Natural killer cell (primary cell): ENCODE results near the gene B3GALT6. TPM values are rescaled to one million over a fixed set of nuclear protein-coding genes. Genes with fewer than 3 reads are reported as not detected.
A peak's percentile ranks its signal among the peaks of the same experiment; 100 is the strongest.

Experiments used
- ATAC-seq, 3 donors: fragments of 150-1000 bp in 2 of 3; fragments of 200-7000 bp in 1 of 3; cut with Tn5 transposase; 1 replicate in 1 of 3; 2 replicates in 2 of 3; pipeline ENCODE4 v1.10.0; 2021; ENCODE audit warnings: mild to moderate bottlenecking in 2 of 3, moderate library complexity in 2 of 3
- DNase-seq, 2 donors: peaks; one replicate each; pipeline versions ENCODE4 v3.0.0 to v3.0.0-alpha.2; 2013 to 2021; ENCODE audit warnings: mixed read lengths in 1 of 2
- H3K27ac ChIP-seq: one replicate; pipeline ENCODE4 v1.5.1; 2013; ENCODE audit warnings: mild to moderate bottlenecking, low read length
- H3K27me3 ChIP-seq: one replicate; pipeline ENCODE4 v1.6.1; 2013; ENCODE audit warnings: low read length; ENCODE audit not compliant: control insufficient read depth, insufficient read depth
- H3K36me3 ChIP-seq: one replicate; pipeline ENCODE4 v1.6.1; 2013; ENCODE audit warnings: low read length; ENCODE audit not compliant: control insufficient read depth, insufficient read depth
- H3K4me1 ChIP-seq: one replicate; pipeline ENCODE4 v1.6.1; 2013; ENCODE audit warnings: low read length; ENCODE audit not compliant: control insufficient read depth, insufficient read depth
- H3K4me3 ChIP-seq: one replicate; pipeline ENCODE4 v1.5.1; 2013; ENCODE audit warnings: low read length
- H3K9me3 ChIP-seq: one replicate; pipeline ENCODE4 v1.6.1; 2013; ENCODE audit warnings: low read length; ENCODE audit not compliant: control insufficient read depth, insufficient read depth
- H3K27ac Mint-ChIP-seq, 2 donors: one replicate each; pipeline ENCODE4 v1.8.0; 2022; ENCODE audit warnings: mild to moderate bottlenecking in 2 of 2, mixed read lengths in 2 of 2, moderate library complexity in 1 of 2
- H3K27me3 Mint-ChIP-seq, 2 donors: one replicate each; pipeline ENCODE4 v1.8.0; 2022; ENCODE audit warnings: low read depth in 2 of 2, mixed read lengths in 2 of 2
- H3K36me3 Mint-ChIP-seq: one replicate; pipeline ENCODE4 v1.8.0; 2022; ENCODE audit warnings: mixed read lengths
- H3K4me1 Mint-ChIP-seq, 2 donors: one replicate each; pipeline ENCODE4 v1.8.0; 2022; ENCODE audit warnings: mixed read lengths in 2 of 2
- H3K4me3 Mint-ChIP-seq: one replicate; pipeline ENCODE4 v1.8.0; 2022; ENCODE audit warnings: mild to moderate bottlenecking, moderate library complexity, mixed read lengths
- H3K9me3 Mint-ChIP-seq, 2 donors: one replicate each; pipeline ENCODE4 v1.8.0; 2022; ENCODE audit warnings: mixed read lengths in 2 of 2
- WGBS: methylation state at CpG from one replicate; pipeline ENCODE4 v1.1.7; 2013; ENCODE audit warnings: missing lambda C conversion rate; ENCODE audit not compliant: insufficient coverage; 5-methylcytosine and 5-hydroxymethylcytosine counted together
- intact Hi-C: fragments of 100-400 bp; cut with micrococcal nuclease; formaldehyde crosslinking; loops from one replicate; pipeline ENCODE4 v1.14.2; 2022
- total RNA-seq, 4 donors: library from RNA; stranded (reverse); fragments of 120-200 nt in 1 of 4; gene quantifications; one replicate each; pipeline versions ENCODE4 v1.2.3 to v1.2.4, GENCODE V29; 2013 to 2022
- TF ChIP-seq, protein P1 (sequence below): fragments of 200-600 bp; IDR thresholded peaks from one replicate; pipeline ENCODE4 v1.8.0; 2022; ENCODE audit warnings: antibody characterized with exemption

The B3GALT6 gene
- total RNA-seq, 3 donors from 2014 or later (not counting 1 experiment from before 2014, with no cell fraction given), result 13.7 to 16.5 (median 16.3) TPM

DNA sequence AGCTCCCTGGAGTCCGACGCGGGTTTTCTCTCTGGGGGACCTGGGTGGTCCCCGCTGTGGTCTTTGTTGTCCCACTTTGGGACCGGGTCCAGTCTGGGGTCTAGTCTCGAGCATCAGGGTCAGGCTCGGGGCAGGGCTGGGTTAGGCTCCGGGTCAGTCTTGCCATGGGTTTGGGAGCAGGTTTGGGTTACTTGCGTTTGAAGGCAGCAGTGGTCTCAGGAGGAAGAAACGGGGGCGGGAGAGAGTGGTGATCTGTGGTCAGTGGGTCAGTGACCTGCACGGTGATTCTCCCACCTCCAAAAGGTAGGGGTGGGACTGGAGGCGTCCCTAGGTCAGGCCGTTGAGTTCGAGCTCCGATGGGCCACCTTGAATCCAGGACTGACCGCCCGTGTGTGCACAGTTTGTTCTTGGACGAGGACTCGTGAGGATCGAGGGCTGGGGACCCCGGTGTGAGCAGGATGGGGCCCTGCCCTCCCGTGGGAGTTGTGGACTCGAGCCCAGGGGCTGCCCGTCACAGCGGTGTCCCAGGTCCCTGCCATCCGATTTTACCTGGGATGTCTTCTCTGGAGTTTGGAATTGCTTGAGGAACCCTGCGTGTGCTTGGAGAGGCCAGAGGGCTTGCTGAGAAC lies 2.3 kb downstream of the B3GALT6 start:
- no peaks in the 10 kb centered on the region for H3K9me3 ChIP-seq
- H3K36me3 ChIP-seq, result peaks cover 10% of the 10 kb centered on the region
- peak overlapping the region; percentile 88 for H3K4me3 Mint-ChIP-seq
- WGBS, result 96% methylated on average over 28 of the region's 28 CpGs
- peaks cover 39% of the 10 kb centered on the region for H3K4me1 ChIP-seq
- H3K4me1 Mint-ChIP-seq, result peaks cover 27 to 29% of the 10 kb centered on the region in 2 donors
- intact Hi-C loops, result no loop called here
- no peaks in the 10 kb centered on the region for H3K27me3 Mint-ChIP-seq
- no peaks in the 10 kb centered on the region for H3K36me3 Mint-ChIP-seq
- TF ChIP-seq, protein P1, sequence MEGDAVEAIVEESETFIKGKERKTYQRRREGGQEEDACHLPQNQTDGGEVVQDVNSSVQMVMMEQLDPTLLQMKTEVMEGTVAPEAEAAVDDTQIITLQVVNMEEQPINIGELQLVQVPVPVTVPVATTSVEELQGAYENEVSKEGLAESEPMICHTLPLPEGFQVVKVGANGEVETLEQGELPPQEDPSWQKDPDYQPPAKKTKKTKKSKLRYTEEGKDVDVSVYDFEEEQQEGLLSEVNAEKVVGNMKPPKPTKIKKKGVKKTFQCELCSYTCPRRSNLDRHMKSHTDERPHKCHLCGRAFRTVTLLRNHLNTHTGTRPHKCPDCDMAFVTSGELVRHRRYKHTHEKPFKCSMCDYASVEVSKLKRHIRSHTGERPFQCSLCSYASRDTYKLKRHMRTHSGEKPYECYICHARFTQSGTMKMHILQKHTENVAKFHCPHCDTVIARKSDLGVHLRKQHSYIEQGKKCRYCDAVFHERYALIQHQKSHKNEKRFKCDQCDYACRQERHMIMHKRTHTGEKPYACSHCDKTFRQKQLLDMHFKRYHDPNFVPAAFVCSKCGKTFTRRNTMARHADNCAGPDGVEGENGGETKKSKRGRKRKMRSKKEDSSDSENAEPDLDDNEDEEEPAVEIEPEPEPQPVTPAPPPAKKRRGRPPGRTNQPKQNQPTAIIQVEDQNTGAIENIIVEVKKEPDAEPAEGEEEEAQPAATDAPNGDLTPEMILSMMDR, result no peak
- H3K27me3 ChIP-seq, result peaks cover 2% of the 10 kb centered on the region
- no peaks in the 10 kb centered on the region for H3K9me3 Mint-ChIP-seq
- no peak overlapping the region for H3K27ac ChIP-seq
- H3K4me3 ChIP-seq, result no peak overlapping the region
- H3K27ac Mint-ChIP-seq, result peak overlapping the region; percentile 64 to 70
- DNase-seq (no peak), ATAC-seq (no peak)

DNA sequence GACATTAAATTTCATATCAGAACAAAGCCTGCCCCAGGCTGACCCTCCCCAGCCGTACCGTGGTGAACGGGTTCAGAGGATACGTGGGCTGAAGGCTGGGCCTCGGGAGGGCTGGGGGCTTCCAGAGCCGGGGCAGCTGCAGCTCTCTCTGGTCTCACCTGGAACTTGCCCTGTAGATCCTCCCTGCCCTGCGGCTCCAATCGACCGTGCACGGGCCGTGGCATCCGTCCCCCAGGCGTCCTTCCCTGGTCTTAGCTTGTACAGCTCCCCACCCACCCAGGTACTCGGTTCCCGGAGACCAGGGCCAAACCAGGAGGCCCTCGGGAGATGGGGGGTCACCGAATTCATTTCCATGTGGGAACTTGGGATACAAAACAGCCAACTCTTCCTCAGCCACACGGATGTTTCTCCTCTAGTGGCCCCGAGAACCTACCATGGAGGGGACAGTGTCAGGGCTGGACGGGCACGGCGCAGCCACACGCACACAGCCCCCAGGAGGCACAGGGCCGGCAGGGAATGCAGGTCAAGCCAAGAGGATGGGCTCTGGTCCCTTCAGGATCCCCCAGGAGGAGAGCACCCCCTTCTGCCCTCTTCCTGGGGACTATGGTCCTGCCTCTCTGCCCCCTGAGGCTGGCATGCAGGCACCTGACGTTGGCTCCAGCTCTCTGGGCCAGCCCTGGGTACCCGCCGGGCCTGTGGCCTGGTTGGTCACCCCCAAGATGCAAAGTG lies 3.1 kb downstream of the B3GALT6 start:
- intact Hi-C loops, result no loop called here

GRCh38 chr1:1236176-1236763 lies 4.2 kb downstream of the B3GALT6 start:
- 90% methylated on average over 22 of the region's 22 CpGs for WGBS
- H3K27ac ChIP-seq, result no peak overlapping the region

More for the DNA sequence above, 3.1 kb downstream of the B3GALT6 start:
- Histone ChIP-seq H3K27ac (no peak overlapping the region), H3K27me3 (peaks cover 2% of the 10 kb centered on the region), H3K9me3 (no peaks in the 10 kb centered on the region), H3K36me3 (peaks cover 5% of the 10 kb centered on the region), H3K4me3 (no peak overlapping the region), H3K4me1 (peaks cover 31% of the 10 kb centered on the region)
- TF ChIP-seq, protein P1, result no peak
- no peaks in the 10 kb centered on the region for H3K36me3 Mint-ChIP-seq
- DNase-seq (no peak), ATAC-seq (no peak)
- no peak overlapping the region for H3K27ac Mint-ChIP-seq
- H3K4me3 Mint-ChIP-seq, result peak overlapping the region; percentile 17
- H3K9me3 Mint-ChIP-seq, result no peaks in the 10 kb centered on the region
- peaks cover 18 to 20% of the 10 kb centered on the region in 2 donors for H3K4me1 Mint-ChIP-seq
- no peaks in the 10 kb centered on the region for H3K27me3 Mint-ChIP-seq
- WGBS, result 91% methylated on average over 27 of the region's 27 CpGs

More at GRCh38 chr1:1236176-1236763, 4.2 kb downstream of the B3GALT6 start:
- Histone ChIP-seq H3K27me3 (peaks cover 2% of the 10 kb centered on the region), H3K4me3 (no peak overlapping the region), H3K36me3 (peaks cover 5% of the 10 kb centered on the region), H3K4me1 (peaks cover 22% of the 10 kb centered on the region), H3K9me3 (no peaks in the 10 kb centered on the region)
- TF ChIP-seq, protein P1, result no peak
- H3K4me3 Mint-ChIP-seq, result no peak overlapping the region
- peaks cover 10% of the 10 kb centered on the region in 2 donors for H3K4me1 Mint-ChIP-seq
- DNase-seq (no peak), ATAC-seq (no peak)
- H3K36me3 Mint-ChIP-seq, result no peaks in the 10 kb centered on the region
- no peaks in the 10 kb centered on the region for H3K9me3 Mint-ChIP-seq
- intact Hi-C loops, result no loop called here
- no peaks in the 10 kb centered on the region for H3K27me3 Mint-ChIP-seq
- H3K27ac Mint-ChIP-seq, result no peak overlapping the region
